T-helper 2 cell (primary cell): Measurements from ENCODE around the gene KRTAP12-4.

Experiments used
- DNase-seq, 5 experiments: peaks; one replicate each; pipeline versions ENCODE4 v3.0.0 to v3.0.0-alpha.2; 2012 to 2022

Gene KRTAP12-4

GRCh38 chr21:44609193-44609592 lies 45.3 kb downstream of the KRTAP12-4 start:
- DNase-seq = no peak

GRCh38 chr21:44606495-44606894 lies 48.0 kb downstream of the KRTAP12-4 start:
- no peak for DNase-seq
